Measurements from ENCODE around the gene TXNL1. TPM values are rescaled to one million over a fixed set of nuclear protein-coding genes. Genes with fewer than 3 reads are reported as not detected.

The TXNL1 gene
- total and polyA plus RNA-seq, 3 donors from 2014 or later = 60.7 to 107 (median 62.6) TPM

- intact Hi-C loops (cut with DNase I; ENCODE audit: low total_unique reads) = no loop called here
- H3K27ac ChIP-seq = peak overlapping the region; percentile 27 to 46
- WGBS, 2 donors = 52 to 65% methylated on average over 8 of the region's 8 CpGs
- no peaks in the 10 kb centered on the region for H3K9me3 ChIP-seq
- no peak overlapping the region for H3K4me3 ChIP-seq
- peaks cover 10% of the 10 kb centered on the region for H3K4me1 ChIP-seq
- no peaks in the 10 kb centered on the region for H3K36me3 ChIP-seq (ENCODE audit: low read depth, missing control alignments)
- TF ChIP-seq, protein P1, sequence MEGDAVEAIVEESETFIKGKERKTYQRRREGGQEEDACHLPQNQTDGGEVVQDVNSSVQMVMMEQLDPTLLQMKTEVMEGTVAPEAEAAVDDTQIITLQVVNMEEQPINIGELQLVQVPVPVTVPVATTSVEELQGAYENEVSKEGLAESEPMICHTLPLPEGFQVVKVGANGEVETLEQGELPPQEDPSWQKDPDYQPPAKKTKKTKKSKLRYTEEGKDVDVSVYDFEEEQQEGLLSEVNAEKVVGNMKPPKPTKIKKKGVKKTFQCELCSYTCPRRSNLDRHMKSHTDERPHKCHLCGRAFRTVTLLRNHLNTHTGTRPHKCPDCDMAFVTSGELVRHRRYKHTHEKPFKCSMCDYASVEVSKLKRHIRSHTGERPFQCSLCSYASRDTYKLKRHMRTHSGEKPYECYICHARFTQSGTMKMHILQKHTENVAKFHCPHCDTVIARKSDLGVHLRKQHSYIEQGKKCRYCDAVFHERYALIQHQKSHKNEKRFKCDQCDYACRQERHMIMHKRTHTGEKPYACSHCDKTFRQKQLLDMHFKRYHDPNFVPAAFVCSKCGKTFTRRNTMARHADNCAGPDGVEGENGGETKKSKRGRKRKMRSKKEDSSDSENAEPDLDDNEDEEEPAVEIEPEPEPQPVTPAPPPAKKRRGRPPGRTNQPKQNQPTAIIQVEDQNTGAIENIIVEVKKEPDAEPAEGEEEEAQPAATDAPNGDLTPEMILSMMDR (IDR thresholded peaks at IDR 0.05) = no peak
- TF ChIP-seq POLR2A (IDR thresholded peaks at IDR 0.05) = no peak
- H3K27me3 ChIP-seq = no peaks in the 10 kb centered on the region
- DNase-seq = peak; percentile 80
Measured at GRCh38 chr18:56641714-56642337, 3.4 kb upstream of the TXNL1 start.

GRCh38 chr18:56639571-56639970, 1.2 kb upstream of the TXNL1 start:
- Histone ChIP-seq H3K27ac (peak overlapping the region in 1 of 2 donors; percentile 93), H3K27me3 (no peaks in the 10 kb centered on the region), H3K4me1 (peaks cover 21% of the 10 kb centered on the region), H3K9me3 (no peaks in the 10 kb centered on the region), H3K36me3 (ENCODE audit: low read depth, missing control alignments) (no peaks in the 10 kb centered on the region), H3K4me3 (no peak overlapping the region)
- no peak for DNase-seq
- TF ChIP-seq POLR2A (IDR thresholded peaks at IDR 0.05) = no peak
- TF ChIP-seq, protein P1 (IDR thresholded peaks at IDR 0.05) = no peak
- intact Hi-C loops (cut with DNase I; ENCODE audit: low total_unique reads) = no loop called here
- 78 to 87% methylated on average over 9 of the region's 9 CpGs for WGBS, 2 donors

GRCh38 chr18:56639104-56639381, 651 bp upstream of the TXNL1 start:
- H3K36me3 ChIP-seq (ENCODE audit: low read depth, missing control alignments) = no peaks in the 10 kb centered on the region
- peaks cover 21% of the 10 kb centered on the region for H3K4me1 ChIP-seq
- H3K27me3 ChIP-seq = no peaks in the 10 kb centered on the region
- no peak for DNase-seq
- peak overlapping the region; percentile 90 to 93 for H3K27ac ChIP-seq
- peak overlapping the region; percentile 51 to 100 for H3K4me3 ChIP-seq
- WGBS, 2 donors = 14 to 44% methylated on average over 6 of the region's 6 CpGs
- intact Hi-C loops (cut with DNase I; ENCODE audit: low total_unique reads) = no loop called here
- H3K9me3 ChIP-seq = no peaks in the 10 kb centered on the region
- TF ChIP-seq, protein P1 (IDR thresholded peaks at IDR 0.05) = no peak
- TF ChIP-seq POLR2A (IDR thresholded peaks at IDR 0.05) = no peak

GRCh38 chr18:56637711-56638231, 621 bp downstream of the TXNL1 start:
- TF ChIP-seq POLR2A (IDR thresholded peaks at IDR 0.05) = no peak
- TF ChIP-seq, protein P1 (IDR thresholded peaks at IDR 0.05) = no peak
- 0% methylated on average over 10 to 18 of the region's 18 CpGs for WGBS, 2 donors
- H3K36me3 ChIP-seq (ENCODE audit: low read depth, missing control alignments) = no peaks in the 10 kb centered on the region
- DNase-seq = no peak
- intact Hi-C loops (cut with DNase I; ENCODE audit: low total_unique reads) = no loop called here
- peaks cover 21% of the 10 kb centered on the region for H3K4me1 ChIP-seq
- H3K27me3 ChIP-seq = no peaks in the 10 kb centered on the region
- peak overlapping the region; percentile 99 for H3K27ac ChIP-seq
- peak overlapping the region; percentile 95 to 100 for H3K4me3 ChIP-seq
- H3K9me3 ChIP-seq = no peaks in the 10 kb centered on the region

DNA sequence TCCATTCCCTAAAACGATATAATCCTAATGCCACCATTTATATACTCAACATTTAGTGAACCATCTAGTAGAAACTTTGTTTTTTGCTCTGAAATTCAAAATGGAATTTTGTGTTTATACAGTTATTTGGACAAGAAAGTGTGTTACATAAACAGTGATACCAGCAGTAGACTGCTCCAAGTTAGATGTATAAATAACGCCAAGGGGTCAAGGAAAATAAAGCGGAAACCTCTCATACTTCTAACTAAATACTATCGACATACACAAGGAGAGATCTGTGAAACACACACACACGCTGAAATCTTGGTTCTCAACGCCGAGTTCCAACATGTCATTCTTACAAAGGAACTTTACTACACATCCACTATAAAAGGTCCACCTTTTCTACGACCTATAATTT, 1.2 kb downstream of the TXNL1 start:
- H3K9me3 ChIP-seq = no peaks in the 10 kb centered on the region
- intact Hi-C loops (cut with DNase I; ENCODE audit: low total_unique reads) = no loop called here
- H3K27ac ChIP-seq = peak overlapping the region; percentile 99
- no peak for DNase-seq
- no peaks in the 10 kb centered on the region for H3K36me3 ChIP-seq (ENCODE audit: low read depth, missing control alignments)
- peak overlapping the region; percentile 95 to 100 for H3K4me3 ChIP-seq
- H3K27me3 ChIP-seq = no peaks in the 10 kb centered on the region
- peaks cover 17% of the 10 kb centered on the region for H3K4me1 ChIP-seq
- TF ChIP-seq POLR2A (IDR thresholded peaks at IDR 0.05) = no peak
- TF ChIP-seq, protein P1 (IDR thresholded peaks at IDR 0.05) = no peak
- WGBS, 2 donors = 2 to 5% methylated on average over 8 of the region's 8 CpGs
